Retinal pigment epithelial cell (primary cell): ENCODE measurements around the gene IL1RAPL1.

Source experiments
- DNase-seq: peaks from one replicate; pipeline ENCODE4 v3.0.0-alpha.2; 2010; ENCODE audit warnings: low read depth
- H3K4me3 ChIP-seq: 2 replicates; pipeline ENCODE4 v1.5.1; 2011; ENCODE audit warnings: mild to moderate bottlenecking, low read length, control low read depth, moderate library complexity
- CTCF ChIP-seq: conservative IDR thresholded peaks from 2 replicates; pipeline ENCODE4 v1.5.1; 2011; ENCODE audit warnings: low read depth, low read length, control low read depth, inconsistent platforms

Gene IL1RAPL1

GRCh38 chrX:28586981-28587551 is at the start of gene IL1RAPL1:
IL1RAPL1 (plus strand) TSS chrX:28587446.
- peak; percentile 32 for TF ChIP-seq CTCF
- DNase-seq, result peak; percentile 31
- H3K4me3 ChIP-seq, result peak within 1 kb of the TSS; percentile 60

GRCh38 chrX:28542791-28543190 is 44.5 kb upstream of the IL1RAPL1 start:
- DNase-seq, result no peak
- no peak for TF ChIP-seq CTCF

GRCh38 chrX:28549838-28550237 is 37.4 kb upstream of the IL1RAPL1 start:
- H3K4me3 ChIP-seq, result no peak overlapping the region
- DNase-seq, result no peak
- no peak for TF ChIP-seq CTCF

More at GRCh38 chrX:28542791-28543190, 44.5 kb upstream of the IL1RAPL1 start:
- H3K4me3 ChIP-seq, result no peak overlapping the region

- no peak for DNase-seq
- peak; percentile 18 for TF ChIP-seq CTCF
Measured at GRCh38 chrX:28550331-28550872, 36.8 kb upstream of the IL1RAPL1 start.

GRCh38 chrX:28552322-28552721 is 34.9 kb upstream of the IL1RAPL1 start:
- H3K4me3 ChIP-seq, result no peak overlapping the region
- DNase-seq, result no peak
- TF ChIP-seq CTCF, result no peak

More at GRCh38 chrX:28550331-28550872, 36.8 kb upstream of the IL1RAPL1 start:
- H3K4me3 ChIP-seq, result no peak overlapping the region

GRCh38 chrX:28552882-28553829 is 34.1 kb upstream of the IL1RAPL1 start:
- no peak overlapping the region for H3K4me3 ChIP-seq
- DNase-seq, result no peak
- TF ChIP-seq CTCF, result no peak
